KMS-11 (cell line): ENCODE measurements around the gene MAPK8IP3.

Experiments
- H2AFZ ChIP-seq: fragments of 200-600 bp; sonication (generic); 2 replicates; pipeline ENCODE4 v1.6.1; 2016; ENCODE audit warnings: antibody characterized with exemption, mixed run types, low read depth
- H3K27ac ChIP-seq: fragments of 200-600 bp; sonication (generic); 2 replicates; pipeline ENCODE4 v1.6.1; 2016; ENCODE audit warnings: mild to moderate bottlenecking, mixed run types
- H3K27me3 ChIP-seq: fragments of 200-600 bp; sonication (generic); 2 replicates; pipeline ENCODE4 v1.6.1; 2017; ENCODE audit warnings: mild to moderate bottlenecking, low read depth, mixed run types, moderate library complexity; ENCODE audit not compliant: insufficient read depth
- H3K36me3 ChIP-seq: fragments of 200-600 bp; sonication (generic); 2 replicates; pipeline ENCODE4 v1.6.1; 2017; ENCODE audit warnings: mild to moderate bottlenecking, mixed run types; ENCODE audit not compliant: insufficient read depth
- H3K4me1 ChIP-seq: fragments of 200-600 bp; sonication (generic); 2 replicates; pipeline ENCODE4 v1.6.1; 2016; ENCODE audit warnings: mild to moderate bottlenecking, low read depth, mixed run types; ENCODE audit not compliant: poor library complexity, severe bottlenecking
- H3K4me2 ChIP-seq: fragments of 200-600 bp; sonication (generic); 2 replicates; pipeline ENCODE4 v1.7.0; 2016; ENCODE audit warnings: mild to moderate bottlenecking, mixed run types
- H3K4me3 ChIP-seq: fragments of 200-600 bp; sonication (generic); IDR thresholded peaks from 2 replicates; pipeline ENCODE4 v1.6.1; 2017; ENCODE audit warnings: low read depth, low read length, mixed read lengths; ENCODE audit not compliant: insufficient read depth
- H3K79me2 ChIP-seq: fragments of 200-600 bp; sonication (generic); 2 replicates; pipeline ENCODE4 v1.6.1; 2016; ENCODE audit warnings: low read depth, mixed run types; ENCODE audit not compliant: insufficient read depth
- H3K9ac ChIP-seq: fragments of 200-600 bp; sonication (generic); 2 replicates; pipeline ENCODE4 v1.6.1; 2016; ENCODE audit warnings: mild to moderate bottlenecking, mixed run types
- H4K20me1 ChIP-seq: fragments of 200-600 bp; sonication (generic); 2 replicates; pipeline ENCODE4 v1.6.1; 2016; ENCODE audit warnings: mild to moderate bottlenecking, mixed run types; ENCODE audit not compliant: insufficient read depth
- TF ChIP-seq, protein P1 (sequence below): fragments of 200-600 bp; sonication (generic); conservative IDR thresholded peaks from 2 replicates; pipeline ENCODE4 v1.6.1; 2017; ENCODE audit warnings: low read depth, mild to moderate bottlenecking, antibody characterized with exemption, low read length, moderate library complexity, mixed read lengths

The MAPK8IP3 gene

DNA sequence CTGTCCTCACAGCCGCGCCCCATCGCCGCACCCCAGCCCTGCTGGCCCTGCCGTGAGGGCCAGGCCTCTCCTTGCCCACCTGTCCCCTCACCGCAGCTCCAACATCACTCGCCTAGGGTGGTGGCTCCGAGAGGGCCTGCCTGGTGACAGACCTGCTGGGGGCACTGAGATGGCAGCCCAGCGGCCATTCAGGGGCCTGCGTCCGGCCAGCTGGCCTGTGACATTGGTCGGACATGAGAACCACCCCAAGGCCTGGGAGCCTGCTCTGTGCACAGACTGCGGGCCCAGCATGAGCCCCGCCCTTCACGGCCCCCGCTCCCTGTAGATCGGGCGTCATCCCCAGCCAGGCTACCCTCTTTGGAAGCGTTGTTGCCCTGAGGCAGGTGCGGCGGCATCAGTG lies 53.5 kb downstream of the MAPK8IP3 start:
- H3K4me1 ChIP-seq, result no peaks in the 10 kb centered on the region
- no peaks in the 10 kb centered on the region for H3K36me3 ChIP-seq
- H3K9ac ChIP-seq, result no peak overlapping the region
- H3K4me2 ChIP-seq, result no peak overlapping the region
- no peaks in the 10 kb centered on the region for H3K27me3 ChIP-seq
- TF ChIP-seq, protein P1, sequence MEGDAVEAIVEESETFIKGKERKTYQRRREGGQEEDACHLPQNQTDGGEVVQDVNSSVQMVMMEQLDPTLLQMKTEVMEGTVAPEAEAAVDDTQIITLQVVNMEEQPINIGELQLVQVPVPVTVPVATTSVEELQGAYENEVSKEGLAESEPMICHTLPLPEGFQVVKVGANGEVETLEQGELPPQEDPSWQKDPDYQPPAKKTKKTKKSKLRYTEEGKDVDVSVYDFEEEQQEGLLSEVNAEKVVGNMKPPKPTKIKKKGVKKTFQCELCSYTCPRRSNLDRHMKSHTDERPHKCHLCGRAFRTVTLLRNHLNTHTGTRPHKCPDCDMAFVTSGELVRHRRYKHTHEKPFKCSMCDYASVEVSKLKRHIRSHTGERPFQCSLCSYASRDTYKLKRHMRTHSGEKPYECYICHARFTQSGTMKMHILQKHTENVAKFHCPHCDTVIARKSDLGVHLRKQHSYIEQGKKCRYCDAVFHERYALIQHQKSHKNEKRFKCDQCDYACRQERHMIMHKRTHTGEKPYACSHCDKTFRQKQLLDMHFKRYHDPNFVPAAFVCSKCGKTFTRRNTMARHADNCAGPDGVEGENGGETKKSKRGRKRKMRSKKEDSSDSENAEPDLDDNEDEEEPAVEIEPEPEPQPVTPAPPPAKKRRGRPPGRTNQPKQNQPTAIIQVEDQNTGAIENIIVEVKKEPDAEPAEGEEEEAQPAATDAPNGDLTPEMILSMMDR, result no peak
- no peak overlapping the region for H3K27ac ChIP-seq
- no peaks in the 10 kb centered on the region for H3K79me2 ChIP-seq
- no peaks in the 10 kb centered on the region for H4K20me1 ChIP-seq
- no peak overlapping the region for H2AFZ ChIP-seq
- H3K4me3 ChIP-seq, result no peak overlapping the region

DNA sequence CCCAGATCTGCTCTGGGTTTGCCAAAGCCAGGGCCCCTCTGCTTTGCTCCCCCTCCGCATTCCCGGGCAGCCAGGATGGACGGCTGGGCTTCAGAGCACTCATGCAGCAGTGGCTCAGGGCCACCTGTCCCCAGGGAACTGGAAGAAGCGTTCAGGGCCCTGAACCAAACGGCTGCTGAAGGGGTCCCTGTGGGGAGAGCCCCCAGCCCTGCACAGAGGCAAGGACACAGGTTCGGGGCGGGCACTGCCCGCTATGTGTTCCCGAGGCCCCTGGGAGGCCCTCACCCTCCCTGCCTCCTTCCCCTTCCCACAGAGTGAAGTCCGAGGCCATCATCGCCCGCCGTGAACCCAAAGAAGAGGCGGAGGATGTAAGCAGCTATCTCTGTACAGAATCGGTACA lies 54.9 kb downstream of the MAPK8IP3 start:
- H3K9ac ChIP-seq, result no peak overlapping the region
- TF ChIP-seq, protein P1, result no peak
- H3K4me2 ChIP-seq, result no peak overlapping the region
- no peak overlapping the region for H3K27ac ChIP-seq
- no peaks in the 10 kb centered on the region for H3K27me3 ChIP-seq
- H2AFZ ChIP-seq, result no peak overlapping the region
- no peaks in the 10 kb centered on the region for H4K20me1 ChIP-seq
- no peak overlapping the region for H3K4me3 ChIP-seq
- H3K36me3 ChIP-seq, result no peaks in the 10 kb centered on the region
- no peaks in the 10 kb centered on the region for H3K79me2 ChIP-seq
- H3K4me1 ChIP-seq, result no peaks in the 10 kb centered on the region

DNA sequence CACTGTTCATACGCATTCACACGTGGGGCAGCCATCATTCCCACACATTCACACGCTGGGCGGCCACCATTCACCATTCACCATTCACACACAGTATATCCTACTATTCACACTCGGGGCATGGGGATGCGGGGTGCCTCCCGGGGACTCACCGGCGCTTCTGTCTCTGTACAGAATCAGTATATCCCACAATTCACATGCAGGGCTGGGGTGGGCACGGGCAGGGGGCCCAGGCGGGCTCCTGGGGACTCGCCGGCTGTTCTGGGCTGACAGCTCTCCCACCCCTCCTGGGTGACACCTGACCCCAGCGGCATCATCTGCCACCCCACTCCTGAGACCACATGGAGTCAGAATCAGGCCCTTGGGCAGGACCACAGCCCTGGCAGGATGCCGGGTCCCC lies 55.8 kb downstream of the MAPK8IP3 start:
- Histone ChIP-seq H4K20me1 (no peaks in the 10 kb centered on the region), H3K27ac (no peak overlapping the region), H2AFZ (no peak overlapping the region), H3K36me3 (no peaks in the 10 kb centered on the region), H3K9ac (no peak overlapping the region), H3K4me3 (no peak overlapping the region), H3K27me3 (no peaks in the 10 kb centered on the region), H3K4me1 (no peaks in the 10 kb centered on the region), H3K79me2 (no peaks in the 10 kb centered on the region), H3K4me2 (no peak overlapping the region)
- TF ChIP-seq, protein P1, result no peak

DNA sequence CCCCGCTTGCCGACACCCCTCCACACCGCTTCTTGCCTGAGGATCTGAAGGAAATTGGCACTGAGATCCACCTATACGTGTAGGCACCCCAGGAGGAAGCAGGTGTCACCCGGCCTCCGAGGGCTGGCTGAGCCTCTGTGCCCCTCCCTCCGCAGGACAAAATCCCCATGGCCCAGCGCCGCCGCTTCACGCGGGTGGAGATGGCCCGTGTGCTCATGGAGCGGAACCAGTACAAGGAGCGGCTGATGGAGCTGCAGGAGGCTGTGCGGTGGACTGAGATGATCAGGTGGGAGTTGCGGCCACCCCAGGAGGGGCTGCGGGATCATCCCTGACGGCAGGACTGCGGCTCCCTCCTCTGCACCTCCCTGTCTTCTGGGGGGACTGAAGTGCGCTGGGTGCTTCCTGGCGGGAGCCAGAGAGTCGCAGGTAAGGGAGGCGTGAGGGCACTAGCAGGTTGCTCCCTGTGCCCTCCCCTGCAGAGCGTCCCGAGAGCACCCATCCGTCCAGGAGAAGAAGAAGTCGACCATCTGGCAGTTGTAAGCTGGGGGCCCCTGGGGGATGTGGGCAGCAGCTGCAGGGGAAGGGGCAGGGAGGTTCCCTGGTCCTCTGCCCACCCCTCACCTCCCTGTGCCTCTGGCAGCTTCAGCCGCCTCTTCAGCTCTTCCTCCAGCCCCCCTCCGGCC lies 56.3 kb downstream of the MAPK8IP3 start:
- Histone ChIP-seq H3K27ac (no peak overlapping the region), H4K20me1 (no peaks in the 10 kb centered on the region), H3K4me2 (no peak overlapping the region), H3K9ac (no peak overlapping the region), H3K4me1 (no peaks in the 10 kb centered on the region), H3K79me2 (no peaks in the 10 kb centered on the region), H3K4me3 (no peak overlapping the region), H3K36me3 (no peaks in the 10 kb centered on the region), H3K27me3 (no peaks in the 10 kb centered on the region), H2AFZ (no peak overlapping the region)
- TF ChIP-seq, protein P1, result no peak
